Measurements from ENCODE around the gene CNPY1. TPM values are rescaled to one million over a fixed set of nuclear protein-coding genes. Genes with fewer than 3 reads are reported as not detected.

CNPY1 gene
- total RNA-seq, 4 donors from 2014 or later: not detected

- Histone ChIP-seq H3K9me3 (no peaks in the 10 kb centered on the region), H3K36me3 (no peaks in the 10 kb centered on the region), H3K27me3 (peaks cover 54% of the 10 kb centered on the region), H3K4me1 (no peaks in the 10 kb centered on the region), H3K4me3 (no peak overlapping the region), H3K27ac (no peak overlapping the region)
- no peak for TF ChIP-seq POLR2AphosphoS5 (IDR thresholded peaks at IDR 0.05)
- 100% methylated on average over 1 of the region's 3 CpGs; no CpG with 5 or more reads in 1 of the 2 donors for WGBS, 2 donors (ENCODE audit: low coverage in 1 of 2)
- no peak for ATAC-seq
Observed at GRCh38 chr7:155583636-155584035, 37.3 kb upstream of the CNPY1 start.

GRCh38 chr7:155581954-155582353 lies 35.6 kb upstream of the CNPY1 start:
- H3K4me3 ChIP-seq: no peak overlapping the region
- H3K36me3 ChIP-seq: no peaks in the 10 kb centered on the region
- H3K9me3 ChIP-seq: no peaks in the 10 kb centered on the region
- no peak for ATAC-seq
- peaks cover 58% of the 10 kb centered on the region for H3K27me3 ChIP-seq
- WGBS, 2 donors (ENCODE audit: low coverage in 1 of 2): 79 to 81% methylated on average over 6 to 7 of the region's 9 CpGs
- no peak overlapping the region for H3K27ac ChIP-seq
- no peaks in the 10 kb centered on the region for H3K4me1 ChIP-seq
- TF ChIP-seq POLR2A (IDR thresholded peaks at IDR 0.05) (no peak), CTCF (IDR thresholded peaks at IDR 0.05) (no peak), EP300 (IDR thresholded peaks at IDR 0.05) (no peak), POLR2AphosphoS5 (IDR thresholded peaks at IDR 0.05) (no peak)

- H3K4me1 ChIP-seq: no peaks in the 10 kb centered on the region
- H3K9me3 ChIP-seq: no peaks in the 10 kb centered on the region
- WGBS, 2 donors (ENCODE audit: low coverage in 1 of 2): 50 to 67% methylated on average over 3 to 7 of the region's 11 CpGs
- no peak for ATAC-seq
- H3K27me3 ChIP-seq: peaks cover 55% of the 10 kb centered on the region
- no peaks in the 10 kb centered on the region for H3K36me3 ChIP-seq
- TF ChIP-seq POLR2A (IDR thresholded peaks at IDR 0.05) (no peak), EP300 (IDR thresholded peaks at IDR 0.05) (no peak), CTCF (IDR thresholded peaks at IDR 0.05) (no peak), POLR2AphosphoS5 (IDR thresholded peaks at IDR 0.05) (no peak)
- no peak overlapping the region for H3K4me3 ChIP-seq
- no peak overlapping the region for H3K27ac ChIP-seq
Observed at GRCh38 chr7:155581107-155581830, 34.9 kb upstream of the CNPY1 start.

GRCh38 chr7:155580367-155580766 lies 34.0 kb upstream of the CNPY1 start:
- TF ChIP-seq EP300 (IDR thresholded peaks at IDR 0.05): no peak
- TF ChIP-seq CTCF (IDR thresholded peaks at IDR 0.05): no peak
- TF ChIP-seq POLR2A (IDR thresholded peaks at IDR 0.05): no peak
- no peak for TF ChIP-seq POLR2AphosphoS5 (IDR thresholded peaks at IDR 0.05)
- Histone ChIP-seq H3K9me3 (no peaks in the 10 kb centered on the region), H3K36me3 (no peaks in the 10 kb centered on the region), H3K27ac (no peak overlapping the region), H3K4me1 (no peaks in the 10 kb centered on the region), H3K27me3 (peaks cover 55% of the 10 kb centered on the region), H3K4me3 (no peak overlapping the region)
- ATAC-seq: no peak
- WGBS, 2 donors (ENCODE audit: low coverage in 1 of 2): 55% methylated on average over 3 of the region's 3 CpGs; no CpG with 5 or more reads in 1 of the 2 donors

GRCh38 chr7:155579565-155579964 lies 33.2 kb upstream of the CNPY1 start:
- Histone ChIP-seq H3K9me3 (no peaks in the 10 kb centered on the region), H3K27me3 (peaks cover 54% of the 10 kb centered on the region), H3K4me3 (no peak overlapping the region), H3K36me3 (no peaks in the 10 kb centered on the region), H3K27ac (no peak overlapping the region), H3K4me1 (no peaks in the 10 kb centered on the region)
- no peak for ATAC-seq
- 72 to 84% methylated on average over 8 of the region's 13 CpGs for WGBS, 2 donors (ENCODE audit: low coverage in 1 of 2)
- TF ChIP-seq POLR2AphosphoS5 (IDR thresholded peaks at IDR 0.05): no peak
- TF ChIP-seq EP300 (IDR thresholded peaks at IDR 0.05): no peak
- no peak for TF ChIP-seq POLR2A (IDR thresholded peaks at IDR 0.05)
- TF ChIP-seq CTCF (IDR thresholded peaks at IDR 0.05): no peak
